Mesenchymal stem cell (in vitro differentiated cells and primary cell): ENCODE measurements around the gene KIF1A.

Source experiments
- DNase-seq: peaks from one replicate; pipeline ENCODE4 v3.0.0-alpha.2; 2013
- H2AFZ ChIP-seq: one replicate; pipeline ENCODE4 v1.6.1; 2013; ENCODE audit warnings: low read depth, mild to moderate bottlenecking, control low read depth, inconsistent platforms, low read length, moderate library complexity
- H2AK5ac ChIP-seq: 2 replicates; pipeline ENCODE4 v1.6.1; 2013; ENCODE audit warnings: low read length, moderate library complexity, mild to moderate bottlenecking, inconsistent platforms; ENCODE audit not compliant: severe bottlenecking
- H2BK120ac ChIP-seq: one replicate; pipeline ENCODE4 v1.6.1; 2013; ENCODE audit warnings: low read depth, mild to moderate bottlenecking, inconsistent platforms, low read length, moderate library complexity
- H2BK12ac ChIP-seq, 2 experiments: one replicate each; pipeline ENCODE4 v1.6.1; 2013; ENCODE audit warnings: inconsistent platforms in 2 of 2, low read length in 2 of 2, mild to moderate bottlenecking in 2 of 2, moderate library complexity in 2 of 2, control low read depth in 1 of 2
- H2BK15ac ChIP-seq: one replicate; pipeline ENCODE4 v1.6.1; 2013; ENCODE audit warnings: mild to moderate bottlenecking, low read depth, inconsistent platforms; ENCODE audit not compliant: poor library complexity, severe bottlenecking
- H2BK5ac ChIP-seq: 2 replicates; pipeline ENCODE4 v1.6.1; 2013; ENCODE audit warnings: low read depth, mild to moderate bottlenecking, low read length, control low read depth, inconsistent platforms; ENCODE audit not compliant: poor library complexity, severe bottlenecking
- H3K14ac ChIP-seq, 2 experiments: one replicate each; pipeline ENCODE4 v1.6.1; 2013; ENCODE audit warnings: inconsistent platforms in 2 of 2, low read length in 2 of 2, control low read depth in 1 of 2, mild to moderate bottlenecking in 1 of 2, moderate library complexity in 1 of 2
- H3K18ac ChIP-seq, 2 experiments: one replicate each; pipeline ENCODE4 v1.6.1; 2013; ENCODE audit warnings: inconsistent platforms in 2 of 2, low read length in 2 of 2, control low read depth in 1 of 2, low read depth in 1 of 2, mild to moderate bottlenecking in 1 of 2
- H3K23ac ChIP-seq, 2 experiments: one replicate each; pipeline ENCODE4 v1.6.1; 2013; ENCODE audit warnings: inconsistent platforms in 2 of 2, low read length in 2 of 2, mild to moderate bottlenecking in 2 of 2, moderate library complexity in 2 of 2, control low read depth in 1 of 2
- H3K27ac ChIP-seq: 2 replicates; pipeline ENCODE4 v1.5.1; 2013; ENCODE audit warnings: mild to moderate bottlenecking, moderate library complexity, low read length, control low read depth, inconsistent platforms; ENCODE audit not compliant: poor library complexity, severe bottlenecking
- H3K27me3 ChIP-seq, 2 experiments: 2 replicates each; pipeline versions ENCODE4 v1.6.1 to v1.7.0; 2013; ENCODE audit warnings: low read length in 2 of 2, mild to moderate bottlenecking in 2 of 2, moderate library complexity in 2 of 2, control low read depth in 1 of 2, inconsistent platforms in 1 of 2; ENCODE audit not compliant: control insufficient read depth in 1 of 2, insufficient read depth in 1 of 2
- H3K36me3 ChIP-seq, 2 experiments: 2 replicates each; pipeline versions ENCODE4 v1.6.1 to v1.7.0; 2013; ENCODE audit warnings: low read length in 2 of 2, control low read depth in 1 of 2, inconsistent platforms in 1 of 2, low read depth in 1 of 2, mild to moderate bottlenecking in 1 of 2; ENCODE audit not compliant: insufficient read depth in 2 of 2, control insufficient read depth in 1 of 2
- H3K4ac ChIP-seq, 2 experiments: one replicate each; pipeline ENCODE4 v1.6.1; 2013; ENCODE audit warnings: inconsistent platforms in 2 of 2, low read length in 2 of 2, mild to moderate bottlenecking in 2 of 2, moderate library complexity in 2 of 2, control low read depth in 1 of 2, low read depth in 1 of 2
- H3K4me1 ChIP-seq: 2 replicates; pipeline ENCODE4 v1.6.1; 2013; ENCODE audit warnings: low read depth, low read length, control low read depth; ENCODE audit not compliant: control insufficient read depth, insufficient read depth
- H3K4me2 ChIP-seq: 2 replicates; pipeline ENCODE4 v1.6.1; 2013; ENCODE audit warnings: low read length, mild to moderate bottlenecking, inconsistent platforms; ENCODE audit not compliant: poor library complexity, severe bottlenecking
- H3K4me3 ChIP-seq, 2 experiments: 2 replicates each; pipeline versions ENCODE4 v1.5.1 to v1.7.0; 2013; ENCODE audit warnings: low read length in 2 of 2, mild to moderate bottlenecking in 2 of 2, control low read depth in 1 of 2, low read depth in 1 of 2; ENCODE audit not compliant: insufficient read depth in 1 of 2
- H3K79me1 ChIP-seq: replicated peaks from 2 replicates; pipeline ENCODE4 v1.6.1; 2013; ENCODE audit warnings: mild to moderate bottlenecking, control low read depth, low read length, inconsistent platforms; ENCODE audit not compliant: poor library complexity, severe bottlenecking
- H3K9ac ChIP-seq: 2 replicates; pipeline ENCODE4 v1.7.0; 2013; ENCODE audit warnings: mild to moderate bottlenecking, low read length, moderate library complexity
- H3K9me3 ChIP-seq: 2 replicates; pipeline ENCODE4 v1.7.0; 2013; ENCODE audit warnings: mild to moderate bottlenecking, low read length; ENCODE audit not compliant: control insufficient read depth
- H4K8ac ChIP-seq: one replicate; pipeline ENCODE4 v1.6.1; 2013; ENCODE audit warnings: inconsistent platforms, mild to moderate bottlenecking, low read length, moderate library complexity
- H4K91ac ChIP-seq: one replicate; pipeline ENCODE4 v1.6.1; 2013; ENCODE audit warnings: mild to moderate bottlenecking, low read length, inconsistent platforms
- WGBS: methylation state at CpG from one replicate; pipeline ENCODE4 v1.1.7; 2013; ENCODE audit warnings: mixed read lengths; 5-methylcytosine and 5-hydroxymethylcytosine counted together

KIF1A gene

GRCh38 chr2:240720686-240721595, 99.1 kb downstream of the KIF1A start:
- Histone ChIP-seq H4K8ac (no peak overlapping the region), H3K4me1 (no peaks in the 10 kb centered on the region), H3K14ac (no peak overlapping the region), H2AFZ (no peak overlapping the region), H3K9ac (no peak overlapping the region), H3K27ac (no peak overlapping the region), H2BK5ac (no peak overlapping the region), H4K91ac (no peak overlapping the region), H3K9me3 (no peaks in the 10 kb centered on the region), H2BK120ac (no peak overlapping the region), H2BK12ac (no peak overlapping the region), H2BK15ac (no peak overlapping the region), H3K4ac (no peak overlapping the region), H3K79me1 (no peaks in the 10 kb centered on the region), H3K23ac (no peak overlapping the region), H3K4me3 (no peak overlapping the region), H3K36me3 (no peaks in the 10 kb centered on the region), H3K18ac (no peak overlapping the region), H3K4me2 (no peak overlapping the region), H3K27me3 (peaks cover 0 to 62% of the 10 kb centered on the region in 2 experiments), H2AK5ac (no peak overlapping the region)
- WGBS, result 86% methylated on average over 25 of the region's 25 CpGs
- no peak for DNase-seq

DNA sequence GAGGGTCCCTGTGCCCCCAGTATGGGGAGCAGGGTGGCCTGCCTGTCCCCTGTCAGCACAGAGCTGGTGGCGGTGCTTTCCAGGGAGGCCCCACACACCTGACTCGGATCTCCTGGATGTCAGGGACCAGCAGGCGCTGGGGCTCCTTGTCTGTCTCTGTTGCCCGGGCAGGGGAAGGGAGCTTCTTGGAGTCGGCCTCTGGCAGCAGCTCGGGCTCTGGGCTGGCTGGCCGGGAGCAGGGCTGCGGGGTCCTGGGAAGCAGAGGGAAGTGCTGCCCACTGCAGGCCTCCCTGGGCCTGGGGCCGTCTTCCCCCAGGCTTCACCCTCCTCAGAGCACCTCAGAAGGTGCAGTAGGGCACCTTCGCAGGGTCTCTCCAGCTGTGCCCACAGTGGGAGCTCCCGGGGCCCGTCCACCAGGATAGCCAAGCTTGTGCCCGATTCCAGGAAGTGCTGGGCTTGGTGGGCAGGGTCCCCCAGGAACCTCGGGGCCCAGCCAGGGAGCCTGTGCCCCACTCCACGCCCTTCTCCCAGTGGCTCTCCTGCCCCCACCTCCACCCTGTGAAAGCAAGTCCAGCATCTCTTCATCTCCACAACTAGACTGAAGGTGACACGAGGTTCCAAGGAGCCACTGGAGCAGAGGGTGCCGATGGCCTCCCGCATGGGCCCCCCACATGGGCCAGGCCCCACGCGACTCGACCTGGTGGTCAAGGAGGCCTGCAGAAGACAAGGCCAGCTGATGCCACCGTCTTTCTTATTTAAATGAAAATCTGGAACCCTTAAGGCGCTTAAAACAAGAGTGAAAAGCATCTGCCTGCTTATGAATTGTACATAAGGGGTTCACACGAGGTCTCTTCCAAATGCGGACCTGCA, 100.1 kb downstream of the KIF1A start:
- WGBS, result 85% methylated on average over 25 of the region's 25 CpGs
- Histone ChIP-seq H3K27ac (no peak overlapping the region), H3K14ac (no peak overlapping the region), H3K9ac (no peak overlapping the region), H2BK120ac (no peak overlapping the region), H3K36me3 (no peaks in the 10 kb centered on the region), H4K91ac (no peak overlapping the region), H3K4me2 (no peak overlapping the region), H3K79me1 (no peaks in the 10 kb centered on the region), H2BK5ac (no peak overlapping the region), H3K23ac (no peak overlapping the region), H3K4ac (no peak overlapping the region), H3K27me3 (peaks cover 0 to 72% of the 10 kb centered on the region in 2 experiments), H2BK15ac (no peak overlapping the region), H3K4me3 (no peak overlapping the region), H3K4me1 (no peaks in the 10 kb centered on the region), H2AK5ac (no peak overlapping the region), H2AFZ (no peak overlapping the region), H3K18ac (no peak overlapping the region), H3K9me3 (no peaks in the 10 kb centered on the region), H2BK12ac (no peak overlapping the region), H4K8ac (no peak overlapping the region)
- no peak for DNase-seq

DNA sequence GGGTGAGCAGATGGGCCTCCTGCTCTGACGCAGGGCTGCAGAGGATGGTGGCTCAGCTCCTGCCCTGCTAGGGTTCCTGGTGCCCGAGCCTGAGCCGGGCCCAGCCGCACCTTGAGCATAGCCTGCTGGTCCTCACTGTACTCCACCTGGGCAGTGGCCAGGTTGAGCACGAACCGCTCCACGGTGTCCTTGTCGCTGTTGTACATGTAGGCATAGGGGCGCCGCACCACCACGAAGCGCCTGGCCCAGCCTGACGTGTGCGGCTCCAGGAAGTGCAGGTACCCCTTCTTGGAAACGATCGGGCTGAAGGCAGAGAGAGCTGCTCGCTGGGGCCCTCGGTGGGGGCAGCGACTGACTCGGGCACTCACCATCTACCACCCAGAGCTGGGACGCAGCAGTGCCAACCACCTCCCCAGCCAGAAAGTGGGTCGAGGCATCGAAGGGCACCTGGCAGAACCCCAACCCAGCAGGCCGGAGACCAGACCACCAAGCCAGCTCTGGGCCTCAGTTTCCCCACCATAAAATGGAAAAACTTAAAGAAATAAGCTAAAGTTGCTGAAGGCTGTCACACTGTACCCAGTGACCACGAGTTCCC, 101.0 kb downstream of the KIF1A start:
- no peak overlapping the region for H3K4me3 ChIP-seq
- no peak overlapping the region for H2BK5ac ChIP-seq

More for the DNA sequence above, 101.0 kb downstream of the KIF1A start:
- peaks cover 0 to 74% of the 10 kb centered on the region in 2 experiments for H3K27me3 ChIP-seq
- no peak overlapping the region for H3K4ac ChIP-seq
- WGBS, result 94% methylated on average over 25 of the region's 25 CpGs
- no peak overlapping the region for H2BK15ac ChIP-seq
- no peak overlapping the region for H2BK12ac ChIP-seq
- H3K14ac ChIP-seq, result no peak overlapping the region
- H3K9ac ChIP-seq, result no peak overlapping the region
- no peak overlapping the region for H3K23ac ChIP-seq
- H4K8ac ChIP-seq, result no peak overlapping the region
- H3K4me2 ChIP-seq, result no peak overlapping the region
- no peak overlapping the region for H2BK120ac ChIP-seq
- no peak for DNase-seq
- no peaks in the 10 kb centered on the region for H3K9me3 ChIP-seq
- no peaks in the 10 kb centered on the region for H3K4me1 ChIP-seq
- H3K27ac ChIP-seq, result no peak overlapping the region
- H2AK5ac ChIP-seq, result no peak overlapping the region
- H3K79me1 ChIP-seq, result no peaks in the 10 kb centered on the region
- no peak overlapping the region for H4K91ac ChIP-seq
- no peaks in the 10 kb centered on the region for H3K36me3 ChIP-seq
- no peak overlapping the region for H2AFZ ChIP-seq
- H3K18ac ChIP-seq, result no peak overlapping the region
